ENCODE measurements around the gene CPS1. TPM values are rescaled to one million over a fixed set of nuclear protein-coding genes. Genes with fewer than 3 reads are reported as not detected.

Gene CPS1
- 16.7 and 24.7 TPM in 2 replicates for total RNA-seq (2014; rRNA removed; shearing (Covaris generic))

DNA sequence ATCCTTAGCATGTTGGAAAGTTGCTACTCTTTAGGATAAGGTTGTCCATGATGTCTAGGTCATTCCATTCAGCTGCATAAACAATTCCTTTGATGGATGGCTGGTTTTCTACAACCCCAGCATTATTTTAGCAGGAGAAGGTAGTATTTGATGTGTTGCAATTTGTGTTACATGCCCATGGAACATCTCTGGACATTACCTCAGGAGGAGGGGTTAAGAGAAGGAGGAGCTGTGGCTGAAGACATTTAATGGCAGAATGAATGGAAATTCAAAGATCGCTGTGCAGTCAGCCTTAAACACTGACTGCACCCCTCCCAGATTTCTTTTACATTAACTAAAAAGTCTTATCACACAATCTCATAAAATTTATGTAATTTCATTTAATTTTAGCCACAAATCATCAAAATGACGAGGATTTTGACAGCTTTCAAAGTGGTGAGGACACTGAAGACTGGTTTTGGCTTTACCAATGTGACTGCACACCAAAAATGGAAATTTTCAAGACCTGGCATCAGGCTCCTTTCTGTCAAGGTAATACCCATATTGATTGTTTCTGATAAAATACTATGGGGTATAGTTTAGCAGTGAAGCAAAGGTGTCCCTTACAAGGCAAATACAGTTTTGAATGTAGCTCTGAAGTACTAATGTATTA is at the start of gene CPS1:
CPS1 (plus strand) TSS at position 271 of the 652 bp plus-strand sequence; CDS start at position 406, 135 bp downstream.
- no peak for DNase-seq (ENCODE audit: low read depth)

DNA sequence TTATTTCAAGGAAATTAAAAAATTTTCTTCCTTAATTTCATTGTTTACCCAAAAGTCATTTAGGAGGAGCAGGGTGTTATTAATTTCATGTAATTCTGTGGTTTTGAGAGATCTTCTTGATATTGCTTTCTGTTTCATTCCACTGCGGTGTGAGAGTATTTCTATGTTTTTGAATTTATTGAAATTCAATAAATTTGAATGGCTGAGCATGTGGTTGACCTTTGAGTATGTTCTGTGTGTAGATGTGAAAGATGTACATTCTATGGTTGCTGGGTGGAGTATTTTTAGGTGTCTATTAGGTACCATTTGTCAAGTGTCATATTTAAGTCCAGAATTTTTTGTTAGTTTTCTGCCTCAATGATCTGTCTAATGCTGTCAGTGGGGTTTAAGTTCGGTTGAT is 40.5 kb upstream of the CPS1 start:
- DNase-seq (ENCODE audit: low read depth): no peak

DNA sequence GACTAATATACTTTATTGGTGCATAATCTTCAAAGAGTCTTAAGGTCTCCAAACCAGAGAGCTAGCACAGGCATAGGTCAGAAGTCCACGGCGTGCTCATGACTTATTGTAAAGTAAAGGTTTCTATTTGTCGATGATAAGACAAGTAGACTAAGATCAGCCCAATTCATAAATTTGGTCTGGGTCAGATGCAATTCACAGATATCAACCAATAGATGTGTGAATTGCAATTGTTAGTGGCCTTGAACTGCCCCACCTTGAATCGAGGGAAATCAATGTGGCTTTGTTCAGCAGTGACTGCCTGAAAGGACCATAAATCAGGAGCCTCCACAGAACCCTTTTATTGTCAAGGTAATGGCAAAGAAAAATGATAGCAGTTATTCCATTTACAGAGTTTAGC is 39.1 kb upstream of the CPS1 start:
- DNase-seq (ENCODE audit: low read depth): no peak

DNA sequence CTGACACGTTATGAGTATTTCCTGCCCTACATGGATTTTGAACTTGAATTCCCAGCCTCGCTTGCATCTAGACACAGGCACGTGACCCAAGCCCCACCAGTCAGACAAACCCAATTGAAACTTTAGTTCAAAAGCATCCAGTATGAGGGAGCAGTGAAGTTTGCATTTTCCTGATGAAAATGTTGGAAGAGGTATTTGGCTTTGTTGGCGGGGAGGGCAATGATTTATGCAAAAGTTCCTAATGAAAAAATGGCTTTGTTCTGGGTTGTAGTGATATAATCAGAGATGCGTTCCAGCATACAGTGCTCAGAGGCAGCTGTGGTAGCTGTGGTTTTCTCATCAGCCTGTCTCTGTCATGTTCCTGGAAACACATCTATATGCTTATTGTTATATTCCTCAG is 36.8 kb upstream of the CPS1 start:
- no peak for DNase-seq (ENCODE audit: low read depth)

DNA sequence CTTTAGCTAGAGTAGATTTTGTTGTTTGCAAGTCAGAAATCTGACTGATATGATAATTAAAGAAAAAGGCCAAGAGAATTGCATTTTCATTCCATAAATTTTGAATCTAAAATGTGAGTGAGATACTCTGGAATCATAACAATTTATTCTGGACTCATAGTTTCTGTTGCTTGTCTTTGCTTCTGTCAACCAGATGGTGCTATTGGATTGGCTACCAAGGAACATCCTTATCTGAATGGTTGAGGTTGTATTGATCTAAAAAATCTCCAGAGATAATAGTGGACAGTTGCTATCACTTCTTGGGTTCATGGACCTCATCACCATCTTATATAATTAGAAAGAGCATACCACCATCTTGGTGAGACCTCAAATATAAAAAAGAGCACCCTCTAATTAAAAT is 34.0 kb upstream of the CPS1 start:
- DNase-seq (ENCODE audit: low read depth): no peak

DNA sequence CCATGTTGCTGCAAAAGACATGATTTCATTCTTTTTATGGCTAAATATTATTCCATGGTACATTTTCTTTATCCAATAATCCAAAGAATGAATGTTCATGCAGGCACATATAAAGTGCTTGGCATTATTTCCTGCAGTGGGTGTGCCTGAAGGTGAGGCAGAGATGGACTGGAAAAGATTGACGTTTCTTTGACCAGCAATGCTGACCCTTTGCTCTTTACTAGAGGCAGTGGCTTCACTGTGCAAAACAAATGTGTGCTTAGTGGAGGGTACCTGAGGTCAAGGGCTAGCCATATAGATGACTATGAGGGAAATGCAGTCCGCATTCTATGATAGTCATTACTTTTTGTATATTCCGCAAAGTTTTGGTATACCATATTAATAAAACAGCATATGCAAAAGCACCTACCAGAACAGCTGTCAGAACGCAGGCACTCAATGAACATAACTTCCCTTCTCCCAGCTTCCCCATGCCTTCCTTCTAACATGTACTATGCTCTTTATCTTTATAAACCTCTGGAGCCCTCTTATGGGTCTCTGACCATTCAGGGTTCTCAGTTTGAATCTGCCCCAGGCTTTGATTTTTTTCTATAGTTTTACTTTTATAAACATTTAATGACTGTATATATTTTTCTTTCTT is 32.6 kb upstream of the CPS1 start:
- DNase-seq (ENCODE audit: low read depth): no peak

DNA sequence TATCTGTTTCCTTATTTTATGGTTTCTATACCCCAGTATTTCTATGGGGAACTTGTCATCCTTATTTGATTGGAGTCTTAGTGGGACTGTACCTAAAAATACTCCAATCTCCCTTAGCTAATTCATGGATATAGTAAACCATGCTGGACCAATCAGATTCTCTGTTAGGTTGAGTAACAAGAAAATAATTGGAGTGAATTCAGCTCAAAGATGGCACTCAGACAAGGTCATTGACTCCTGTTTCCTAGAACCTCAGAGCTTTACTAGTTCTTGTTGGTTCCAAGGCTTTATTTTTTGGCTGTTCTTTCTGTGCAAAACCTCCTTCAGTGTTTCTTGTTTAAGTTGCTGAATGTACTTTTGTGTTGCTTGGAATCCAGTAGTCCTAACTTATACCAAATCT is 31.9 kb upstream of the CPS1 start:
- no peak for DNase-seq (ENCODE audit: low read depth)

DNA sequence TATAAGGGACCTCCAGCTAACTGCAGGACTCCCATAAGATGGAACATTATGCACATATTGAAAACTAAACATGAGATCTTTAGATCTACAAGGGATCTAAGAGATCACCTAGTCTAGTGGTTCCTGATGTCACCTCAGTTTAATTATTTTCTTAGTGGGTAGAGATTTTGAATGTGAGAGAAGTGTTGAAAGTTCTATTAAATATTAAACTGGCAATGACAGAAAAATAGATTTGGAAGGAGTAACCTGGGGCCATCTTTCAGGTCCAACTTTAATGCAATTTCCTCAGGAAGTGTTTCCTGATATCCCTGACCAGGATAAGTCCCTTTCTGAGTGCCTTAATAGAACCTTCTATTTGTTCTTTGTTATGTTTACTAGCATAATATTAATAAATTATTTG is 29.1 kb upstream of the CPS1 start:
- no peak for DNase-seq (ENCODE audit: low read depth)

DNA sequence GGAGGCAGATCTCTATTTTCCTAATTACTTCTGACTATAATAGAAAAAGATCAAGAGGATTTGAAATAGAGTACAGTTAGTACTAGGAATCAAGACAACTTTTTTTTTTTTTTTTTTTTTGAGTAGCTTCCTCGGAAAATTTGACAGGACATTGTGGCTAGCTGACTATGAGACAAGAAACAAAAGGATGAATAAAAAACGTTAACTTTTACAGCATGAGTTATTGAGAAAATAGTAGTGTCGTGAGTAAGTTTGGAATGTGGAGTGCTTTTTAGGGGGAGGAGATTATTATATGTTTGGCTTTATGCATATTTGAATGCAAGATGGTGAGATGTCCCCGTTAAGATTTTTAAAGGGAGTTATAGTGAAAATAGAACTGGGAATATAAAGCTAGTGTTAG is 27.7 kb upstream of the CPS1 start:
- peak; percentile 25 for DNase-seq (ENCODE audit: low read depth)

DNA sequence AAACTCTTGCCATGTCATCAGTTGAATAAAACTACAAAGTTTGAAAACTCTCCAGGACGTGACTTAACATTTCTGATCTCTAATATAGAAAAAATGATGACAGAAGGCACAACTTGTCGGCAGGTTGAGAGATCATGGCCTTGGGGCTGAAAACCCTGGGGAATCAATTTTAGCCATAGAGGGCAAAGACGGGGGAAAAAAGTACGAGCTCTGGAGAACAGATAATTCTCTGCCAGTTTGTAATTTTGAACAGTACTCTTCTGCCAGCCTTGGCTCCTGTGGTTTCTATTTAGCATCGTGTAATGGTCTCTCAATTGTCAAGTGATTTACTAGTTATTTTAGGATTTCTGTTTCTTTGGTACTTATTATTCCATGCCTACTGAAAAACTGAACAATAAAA is 25.3 kb upstream of the CPS1 start:
- DNase-seq (ENCODE audit: low read depth): no peak

DNA sequence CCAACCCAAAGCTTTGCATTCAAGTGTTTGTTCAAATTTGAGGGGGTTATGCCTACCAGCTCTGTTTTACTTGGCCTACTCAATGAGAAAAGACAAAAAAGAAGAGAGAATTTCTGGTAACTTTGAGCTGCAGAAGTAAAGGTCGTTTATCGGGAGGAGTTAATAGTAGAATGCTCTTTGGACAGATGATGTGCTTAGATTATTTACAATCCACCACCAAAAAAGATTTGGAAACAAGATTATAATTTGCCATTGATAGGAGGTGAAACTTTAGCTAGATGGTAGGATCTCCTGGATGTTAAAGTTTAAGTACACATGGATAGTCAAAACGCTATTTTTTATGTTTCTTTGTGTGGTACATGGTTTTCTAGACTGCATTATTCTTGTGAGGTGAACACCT is 24.9 kb upstream of the CPS1 start:
- no peak for DNase-seq (ENCODE audit: low read depth)

DNA sequence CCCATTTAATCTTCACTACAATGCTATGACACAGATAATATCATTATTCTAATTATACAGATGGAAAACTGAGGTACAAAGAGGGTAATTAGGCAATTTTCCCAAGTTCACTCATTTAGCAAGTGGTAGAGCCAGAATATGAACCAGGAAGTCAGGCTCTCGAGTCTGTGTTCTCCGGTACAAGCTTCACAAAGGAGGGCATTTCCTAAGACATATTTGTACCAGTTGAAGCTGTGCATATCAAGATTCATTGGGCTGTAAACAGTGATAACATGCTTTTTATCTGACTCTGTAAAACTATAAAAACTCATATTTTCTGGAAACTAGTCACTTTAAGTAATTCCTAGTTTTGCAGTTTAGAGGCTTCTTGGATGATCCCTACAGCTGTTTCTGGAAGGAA is 23.0 kb upstream of the CPS1 start:
- no peak for DNase-seq (ENCODE audit: low read depth)

DNA sequence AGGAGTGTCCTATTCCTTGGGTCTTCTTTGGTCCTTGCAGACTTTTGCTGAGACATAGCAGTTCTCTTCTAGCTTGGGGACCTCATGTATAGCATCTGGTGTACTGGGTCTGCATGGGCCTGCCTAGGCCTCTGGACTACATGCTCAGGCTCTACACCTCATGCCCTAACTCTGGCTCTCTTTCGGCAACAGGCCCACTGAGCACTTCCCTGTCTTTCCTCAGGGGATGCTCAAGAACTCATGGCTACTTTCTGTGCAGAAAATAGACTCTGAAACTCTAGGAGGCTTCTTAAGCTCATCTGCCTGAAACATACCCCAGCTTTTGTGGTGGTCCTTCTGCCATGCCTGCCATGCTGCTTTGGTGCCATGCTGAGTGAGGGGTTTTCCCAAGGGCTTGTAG is 21.5 kb upstream of the CPS1 start:
- no peak for DNase-seq (ENCODE audit: low read depth)

DNA sequence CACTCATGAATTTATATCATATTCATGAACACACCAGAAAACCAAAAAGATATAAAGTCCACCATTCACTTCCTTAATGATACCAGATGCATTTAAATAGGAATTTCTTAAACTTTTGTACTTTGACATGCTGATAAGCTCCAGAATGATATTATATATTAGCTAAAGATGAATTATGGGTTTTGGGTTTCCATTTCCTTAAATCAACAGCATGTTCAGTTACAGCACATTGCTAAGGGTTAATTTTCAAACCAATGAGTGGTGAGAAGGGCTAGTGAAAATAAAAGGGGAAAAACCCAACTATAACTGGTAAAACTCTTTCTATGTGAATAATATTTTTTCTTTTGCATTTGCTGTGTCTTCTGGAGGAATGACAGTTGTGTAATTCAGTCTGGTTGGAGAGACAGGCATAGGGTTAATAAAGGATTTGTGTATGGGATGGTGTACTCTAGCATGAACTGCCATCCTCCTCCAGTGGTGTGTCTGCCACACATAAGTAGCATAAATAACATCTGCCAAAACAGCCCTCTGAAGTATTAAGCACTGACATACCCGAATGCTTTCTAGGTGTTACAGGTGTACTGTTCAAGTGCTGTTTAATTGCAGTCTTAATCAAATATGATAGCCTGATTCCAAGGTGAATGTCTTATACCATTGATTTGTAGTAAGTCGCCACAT is 19.3 kb upstream of the CPS1 start:
- no peak for DNase-seq (ENCODE audit: low read depth)

DNA sequence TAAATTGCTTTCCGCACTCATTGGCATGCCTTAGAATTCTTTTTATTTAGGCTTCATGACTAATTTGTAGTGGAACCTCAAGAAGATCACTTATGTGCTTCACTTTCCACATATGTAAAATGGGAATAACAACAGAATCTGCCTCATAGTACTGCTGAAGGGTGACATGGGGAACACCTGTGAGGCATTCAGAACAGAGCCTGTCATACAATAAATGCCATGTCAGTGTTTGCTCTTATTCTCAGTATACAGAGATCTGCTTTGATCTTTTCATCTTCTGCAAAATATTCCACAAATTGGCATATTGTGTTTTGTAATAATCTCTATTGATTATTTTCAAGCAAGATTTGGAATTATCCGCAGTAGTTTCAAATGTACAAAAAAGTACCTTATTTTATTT is 17.4 kb upstream of the CPS1 start:
- DNase-seq (ENCODE audit: low read depth): no peak

DNA sequence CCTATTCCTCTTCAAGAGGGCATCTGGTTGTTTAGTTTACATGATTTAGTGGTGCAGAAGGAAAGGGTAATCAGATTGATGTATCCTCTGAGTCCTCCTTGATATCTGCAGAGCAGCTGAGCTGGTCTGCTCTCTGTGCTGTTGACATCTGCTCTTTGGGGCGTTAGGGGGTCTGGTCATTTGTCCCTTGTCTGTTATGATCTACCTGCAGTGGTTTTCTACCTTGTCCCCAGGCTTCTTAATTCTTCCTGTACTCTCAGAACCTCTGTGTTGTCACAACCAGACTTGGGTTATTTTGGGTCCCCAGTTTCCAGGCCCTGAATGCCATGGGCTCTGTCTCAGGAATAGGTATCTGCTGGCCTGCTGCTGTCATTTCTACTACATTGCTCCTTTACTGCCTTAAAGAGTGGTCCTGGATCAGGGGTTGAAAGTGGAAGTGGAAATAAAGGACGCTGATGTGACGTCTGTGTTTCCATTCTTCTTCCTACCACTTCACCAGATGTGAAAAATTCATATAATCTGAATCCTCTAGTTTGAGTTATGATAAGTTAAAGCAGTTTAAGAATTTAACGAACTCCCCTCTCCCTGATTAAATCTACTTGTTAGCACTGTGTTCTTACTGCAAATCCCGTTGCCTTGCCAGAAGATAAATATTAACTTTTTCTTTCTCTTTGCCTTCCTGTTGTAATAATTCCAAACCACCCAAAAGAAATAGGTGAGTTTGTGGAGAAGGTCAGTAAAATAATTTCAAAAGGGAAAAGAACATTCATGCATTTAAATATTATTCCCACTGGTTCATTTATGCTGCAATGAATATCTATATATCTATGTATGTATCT is 16.6 kb upstream of the CPS1 start:
- no peak for DNase-seq (ENCODE audit: low read depth)

DNA sequence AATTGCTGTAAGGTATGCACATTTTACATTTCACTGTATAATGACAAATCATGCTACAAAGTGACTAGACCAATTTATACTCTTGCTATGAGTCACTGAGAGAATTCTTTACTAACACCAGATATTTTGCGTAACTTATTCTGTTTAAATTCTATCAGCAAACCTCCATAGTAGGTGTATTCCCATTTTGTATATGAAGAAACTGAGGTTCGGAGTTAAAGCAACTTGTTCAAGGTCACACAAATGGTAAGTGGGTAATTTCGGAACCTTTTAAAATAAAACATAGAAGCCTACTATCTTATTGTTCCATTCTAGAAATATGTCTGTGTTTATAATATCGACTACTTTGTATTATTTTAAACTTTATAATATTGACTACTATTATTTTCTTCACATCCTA is 15.9 kb upstream of the CPS1 start:
- no peak for DNase-seq (ENCODE audit: low read depth)

DNA sequence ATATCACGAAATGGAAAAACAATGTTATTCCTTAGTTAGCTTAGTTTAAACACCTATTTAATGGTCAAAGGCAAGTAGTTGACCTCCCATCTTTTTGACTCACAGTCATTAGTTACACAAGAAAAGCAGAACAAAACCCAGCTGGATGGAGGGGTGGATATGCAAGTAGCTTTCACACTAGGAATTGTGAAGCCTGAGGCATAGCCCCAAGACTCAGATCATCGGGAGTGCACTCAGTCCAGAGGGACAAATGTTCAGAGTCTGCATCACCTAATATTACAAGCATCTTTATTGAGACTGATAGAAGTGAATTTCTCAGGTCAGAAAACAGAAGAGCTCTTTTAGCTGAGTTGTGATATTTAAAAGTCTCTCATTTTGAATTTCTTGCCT is 15.5 kb upstream of the CPS1 start:
- DNase-seq (ENCODE audit: low read depth): no peak

DNA sequence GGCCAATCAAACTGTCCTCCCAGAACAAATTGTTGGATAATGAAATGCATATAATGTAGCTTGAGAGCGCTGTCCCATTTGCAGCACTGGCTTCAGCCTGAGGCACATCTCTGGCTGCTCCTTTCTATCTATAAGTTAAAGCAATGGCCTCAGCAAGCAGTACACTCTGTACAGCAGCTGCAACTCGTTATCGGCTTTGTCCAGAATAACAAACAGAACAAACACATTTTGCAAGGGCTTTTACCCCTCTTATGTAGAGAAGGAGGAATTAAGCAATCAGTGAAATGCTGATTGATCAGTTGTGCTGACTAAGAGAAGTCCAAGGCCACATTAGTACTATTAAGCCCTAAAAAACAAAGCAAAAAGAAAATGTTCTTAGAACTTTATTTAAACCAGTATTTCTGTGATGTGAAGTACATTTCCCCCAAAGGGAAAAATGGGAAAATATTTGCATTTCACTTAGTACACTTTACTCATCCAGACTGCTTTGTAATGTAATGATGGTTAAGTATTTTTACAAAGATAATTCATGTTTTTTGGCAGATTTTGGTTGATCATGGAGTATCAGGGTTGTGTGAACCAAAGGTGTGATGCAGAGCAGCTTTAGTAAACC is 15.0 kb upstream of the CPS1 start:
- DNase-seq (ENCODE audit: low read depth): no peak

DNA sequence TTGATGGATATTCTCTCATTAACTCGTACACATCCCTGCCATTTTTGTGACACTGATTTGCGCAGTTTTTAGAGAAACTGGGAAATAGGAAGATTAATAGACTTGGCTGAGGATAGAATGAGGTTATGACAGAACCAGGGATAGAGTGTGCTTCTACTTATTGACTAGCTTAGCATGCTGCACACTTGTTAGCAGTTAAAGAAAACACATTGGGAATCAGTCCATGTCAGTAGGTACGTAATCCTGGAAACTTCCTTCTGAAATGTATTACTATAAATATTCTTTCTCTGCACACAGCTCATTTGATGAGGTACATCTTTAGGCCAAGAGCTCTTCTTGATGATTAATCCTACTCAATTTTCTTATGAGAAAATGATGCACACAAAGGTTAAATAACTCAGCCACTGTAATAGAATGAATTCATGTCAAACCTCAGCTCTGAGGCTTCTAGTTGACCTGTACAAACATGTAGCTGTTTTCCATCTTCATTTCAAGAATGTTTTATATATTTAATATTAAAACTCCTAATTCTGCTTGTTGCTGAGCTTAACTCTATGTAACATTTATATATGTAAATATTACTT is 12.3 kb upstream of the CPS1 start:
- no peak for DNase-seq (ENCODE audit: low read depth)

DNA sequence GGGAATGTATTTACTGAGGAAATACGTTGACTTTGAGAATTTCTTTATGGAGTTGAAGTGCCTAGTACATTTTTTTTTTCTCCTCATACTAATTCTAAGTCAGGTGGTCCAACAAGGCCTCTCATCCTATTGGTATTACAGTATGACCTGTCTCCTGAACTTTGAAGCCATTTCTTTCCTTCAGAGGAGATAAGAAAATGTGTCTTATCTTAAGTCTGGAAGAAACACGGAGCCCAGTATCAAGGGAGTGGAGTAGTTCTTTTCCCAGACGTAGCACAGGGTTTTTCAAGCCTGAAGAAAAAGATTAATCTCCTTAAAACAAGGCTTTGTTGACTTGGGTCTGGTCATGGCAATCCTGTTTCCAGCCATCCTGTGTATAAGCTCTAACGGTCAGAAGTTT is 11.6 kb upstream of the CPS1 start:
- no peak for DNase-seq (ENCODE audit: low read depth)
